A549 treated with Hydrocortisone at 1 μM for 4 hours (cell line): ENCODE results near the gene FBXW8. TPM values are rescaled to one million over a fixed set of nuclear protein-coding genes. Genes with fewer than 3 reads are reported as not detected.

Experiments used
- total RNA-seq: library from RNA; stranded (reverse); fragments of 200-300 nt; extraction: Qiagen RNA extraction; gene quantifications from 5 replicates; pipeline ENCODE4 v1.2.3, GENCODE V29; 2022

The FBXW8 gene
- 5.2 to 6.7 TPM (median 6.4 TPM) in 5 replicates for total RNA-seq

GRCh38 chr12:116910645-116911451 is at the start of gene FBXW8:
Gene FBXW8 (plus strand): TSS chr12:116910950. CDS start chr12:116911038, 88 bp downstream.

GRCh38 chr12:116881325-116881876 is 29.3 kb upstream of the FBXW8 start, which contains the start of gene HRK:
Gene HRK (minus strand): TSS chr12:116881441. CDS start chr12:116881307, 134 bp downstream.

Other genes with a start within 250 kb of the FBXW8 start
- gene SPRING1, start 172.9 kb upstream of the FBXW8 start, total RNA-seq = 19.6 to 26.0 TPM (median 24.7 TPM) in 5 replicates
- 1.9 to 3.5 TPM (median 2.5 TPM) in 5 replicates for gene RNFT2, start 172.6 kb upstream of the FBXW8 start, total RNA-seq
- gene HRK, start 29.5 kb upstream of the FBXW8 start, total RNA-seq = 1.3 to 1.7 TPM (median 1.6 TPM) in 5 replicates
- 96.8 to 151 TPM (median 135 TPM) in 5 replicates for gene TESC, start 188.5 kb downstream of the FBXW8 start, total RNA-seq